Common myeloid progenitor, CD34-positive (primary cell): ENCODE data around the gene KLRC4.
"Not testable (repeated sequence)": the region's sequence is repeated elsewhere in the genome, so short reads cannot be mapped to it uniquely, and the experiment has no call there.

Experiments
- CTCF ChIA-PET: fragments of 350-600 bp; sonication (Branson Sonifier 250); formaldehyde crosslinking; loops from one replicate; lab custom pipeline; 2021; ENCODE audit warnings: antibody characterized with exemption; lab: Charles Lee
- POLR2A ChIA-PET: fragments of 350-600 bp; sonication (Branson Sonifier 250); formaldehyde crosslinking; loops from one replicate; lab custom pipeline; 2021; ENCODE audit warnings: antibody characterized with exemption; lab: Charles Lee
- DNase-seq, 3 donors: peaks; one replicate each; pipeline versions ENCODE4 v3.0.0 to v3.0.0-alpha.2; 2013
- H3K27ac ChIP-seq, 2 experiments: 1 replicate in 1 of 2; 2 replicates in 1 of 2; pipeline ENCODE4 v1.7.0; 2013; ENCODE audit warnings: inconsistent platforms in 2 of 2, low read length in 2 of 2, mild to moderate bottlenecking in 2 of 2, low read depth in 1 of 2, moderate library complexity in 1 of 2; ENCODE audit not compliant: severe bottlenecking in 2 of 2, insufficient read depth in 1 of 2, poor library complexity in 1 of 2
- H3K27me3 ChIP-seq, 5 experiments: replicated peaks in 2 of 5; 1 replicate in 3 of 5; 2 replicates in 2 of 5; pipeline versions ENCODE4 v1.6.1 to v1.7.0; 2013; ENCODE audit warnings: low read length in 4 of 5, mild to moderate bottlenecking in 2 of 5, moderate library complexity in 2 of 5, inconsistent platforms in 1 of 5; ENCODE audit not compliant: insufficient read depth in 5 of 5, control insufficient read depth in 4 of 5
- H3K36me3 ChIP-seq, 4 experiments: 1 replicate in 2 of 4; 2 replicates in 2 of 4; pipeline versions ENCODE4 v1.6.1 to v1.7.0; 2013; ENCODE audit warnings: low read length in 3 of 4, control low read depth in 1 of 4, mild to moderate bottlenecking in 1 of 4; ENCODE audit not compliant: control insufficient read depth in 4 of 4, insufficient read depth in 4 of 4
- H3K4me1 ChIP-seq, 4 experiments: 1 replicate in 3 of 4; 2 replicates in 1 of 4; pipeline versions ENCODE4 v1.6.1 to v1.7.1; 2013; ENCODE audit warnings: low read length in 3 of 4, mild to moderate bottlenecking in 3 of 4, control low read depth in 1 of 4, inconsistent platforms in 1 of 4, moderate library complexity in 1 of 4; ENCODE audit not compliant: control insufficient read depth in 4 of 4, insufficient read depth in 4 of 4; ENCODE audit errors: control extremely low read depth in 1 of 4
- H3K4me3 ChIP-seq, 7 experiments: 1 replicate in 4 of 7; 2 replicates in 3 of 7; pipeline versions ENCODE4 v1.5.1 to v1.7.0; 2013; ENCODE audit warnings: mild to moderate bottlenecking in 7 of 7, low read length in 6 of 7, moderate library complexity in 6 of 7, inconsistent platforms in 2 of 7, low read depth in 2 of 7, control low read depth in 1 of 7; ENCODE audit not compliant: insufficient read depth in 4 of 7, control insufficient read depth in 1 of 7; ENCODE audit errors: extremely low read depth in 1 of 7
- H3K9me3 ChIP-seq, 5 experiments: 1 replicate in 4 of 5; 2 replicates in 1 of 5; pipeline versions ENCODE4 v1.6.1 to v1.7.1; 2013; ENCODE audit warnings: low read length in 4 of 5, mild to moderate bottlenecking in 2 of 5, inconsistent platforms in 1 of 5, low read depth in 1 of 5, moderate library complexity in 1 of 5; ENCODE audit not compliant: control insufficient read depth in 4 of 5, insufficient read depth in 2 of 5; ENCODE audit errors: control extremely low read depth in 1 of 5
- WGBS: methylation state at CpG from one replicate; pipeline ENCODE4 v1.1.5; 2013; ENCODE audit not compliant: insufficient coverage; 5-methylcytosine and 5-hydroxymethylcytosine counted together

Gene KLRC4

DNA sequence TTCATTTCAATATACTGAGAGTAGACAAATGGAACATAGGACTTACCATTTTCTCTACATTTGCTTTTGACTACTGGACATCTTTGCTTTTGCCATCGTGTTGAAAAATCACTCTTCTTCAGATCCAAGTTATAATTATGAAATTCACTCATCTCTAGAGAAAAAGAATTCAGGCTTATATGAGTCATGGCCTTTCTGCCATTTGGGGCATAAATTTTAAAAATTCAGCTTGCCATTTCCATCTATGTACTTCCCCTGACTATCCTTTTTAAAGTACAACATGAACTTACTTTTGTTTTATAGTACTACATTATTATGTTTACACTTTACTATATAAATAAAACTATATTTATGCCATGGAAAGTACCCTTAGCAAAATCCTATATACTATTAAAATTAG, 22.7 kb downstream of the KLRC4 start:
- Histone ChIP-seq H3K36me3 (no peaks in the 10 kb centered on the region), H3K27ac (no peak overlapping the region), H3K4me1 (peaks cover 2 to 16% (median 9%) of the 10 kb centered on the region in 4 experiments), H3K4me3 (no peak overlapping the region), H3K9me3 (peaks cover 0 to 7% (median 0%) of the 10 kb centered on the region in 5 experiments), H3K27me3 (peaks cover 0 to 75% (median 0%) of the 10 kb centered on the region in 5 experiments)
- DNase-seq, result no peak
- WGBS, result 88% methylated on average over 1 of the region's 1 CpG
- ChIA-PET CTCF (interaction anchor here (1.5 to 3.2 kb wide), 2 partner anchors 20 to 29 kb away, joined by 5 to 9 read pairs; no protein-coding TSS in a partner anchor), POLR2A (no interaction called here)

DNA sequence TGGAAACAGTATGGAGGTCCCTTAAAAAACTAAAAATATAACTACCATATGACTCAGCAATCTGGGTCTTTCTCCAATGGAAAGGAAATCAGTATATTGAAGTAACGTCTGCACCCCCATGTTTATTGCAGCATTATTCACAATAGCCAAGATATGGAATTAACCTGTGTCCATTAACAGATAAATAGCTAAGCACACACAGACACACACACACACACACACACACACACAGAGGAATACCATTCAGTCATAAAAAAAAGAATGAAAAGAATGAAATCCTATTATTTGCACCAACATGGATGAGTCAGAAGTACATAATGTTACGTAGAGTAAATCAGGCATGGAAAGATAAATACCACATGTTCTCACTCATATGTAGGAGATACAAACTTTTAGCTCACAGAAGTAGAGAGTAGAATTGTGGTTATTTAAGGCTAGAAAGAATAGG, 24.4 kb downstream of the KLRC4 start:
- Histone ChIP-seq H3K27me3 (peaks cover 0 to 62% (median 0%) of the 10 kb centered on the region in 5 experiments), H3K9me3 (peaks cover 0 to 7% (median 0%) of the 10 kb centered on the region in 5 experiments), H3K4me1 (peaks cover 0 to 9% (median 1%) of the 10 kb centered on the region in 4 experiments), H3K36me3 (no peaks in the 10 kb centered on the region), H3K4me3 (no peak overlapping the region), H3K27ac (no peak overlapping the region)
- ChIA-PET POLR2A (interaction anchor here (0.7 kb wide), 1 partner anchor 218 kb away, joined by 3 read pairs; no protein-coding TSS in a partner anchor), CTCF (interaction anchor here (3.2 kb wide), 1 partner anchor 19 kb away, joined by 9 read pairs; no protein-coding TSS in a partner anchor)
- WGBS, result no CpG with 5 or more reads among the region's 2 CpGs
- DNase-seq, result no peak

DNA sequence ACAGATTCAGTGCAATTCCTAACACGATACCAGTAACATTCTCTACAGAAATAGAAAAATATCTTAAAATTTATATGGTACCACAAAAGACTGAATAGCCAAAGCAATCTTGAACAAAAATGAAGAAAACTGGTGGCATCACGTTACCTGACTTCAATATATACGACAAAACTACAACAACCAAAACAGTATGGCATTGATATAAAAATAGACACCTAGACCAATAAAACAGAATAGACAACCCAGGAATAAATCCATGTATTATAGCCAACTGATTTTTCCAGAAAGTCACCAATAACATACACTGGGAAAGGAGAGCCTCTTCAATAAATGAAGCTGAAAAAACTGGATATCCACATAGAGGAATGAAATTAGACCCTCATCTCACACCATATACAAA, 25.4 kb downstream of the KLRC4 start:
- Histone ChIP-seq H3K36me3 (no peaks in the 10 kb centered on the region), H3K4me1 (no peaks in the 10 kb centered on the region), H3K9me3 (peaks cover 0 to 7% (median 0%) of the 10 kb centered on the region in 5 experiments), H3K27me3 (peaks cover 0 to 54% (median 0%) of the 10 kb centered on the region in 5 experiments), H3K27ac (no peak overlapping the region), H3K4me3 (no peak overlapping the region)
- WGBS, result 100% methylated on average over 2 of the region's 3 CpGs
- ChIA-PET POLR2A (no interaction called here), CTCF (no interaction called here)
- no peak for DNase-seq

DNA sequence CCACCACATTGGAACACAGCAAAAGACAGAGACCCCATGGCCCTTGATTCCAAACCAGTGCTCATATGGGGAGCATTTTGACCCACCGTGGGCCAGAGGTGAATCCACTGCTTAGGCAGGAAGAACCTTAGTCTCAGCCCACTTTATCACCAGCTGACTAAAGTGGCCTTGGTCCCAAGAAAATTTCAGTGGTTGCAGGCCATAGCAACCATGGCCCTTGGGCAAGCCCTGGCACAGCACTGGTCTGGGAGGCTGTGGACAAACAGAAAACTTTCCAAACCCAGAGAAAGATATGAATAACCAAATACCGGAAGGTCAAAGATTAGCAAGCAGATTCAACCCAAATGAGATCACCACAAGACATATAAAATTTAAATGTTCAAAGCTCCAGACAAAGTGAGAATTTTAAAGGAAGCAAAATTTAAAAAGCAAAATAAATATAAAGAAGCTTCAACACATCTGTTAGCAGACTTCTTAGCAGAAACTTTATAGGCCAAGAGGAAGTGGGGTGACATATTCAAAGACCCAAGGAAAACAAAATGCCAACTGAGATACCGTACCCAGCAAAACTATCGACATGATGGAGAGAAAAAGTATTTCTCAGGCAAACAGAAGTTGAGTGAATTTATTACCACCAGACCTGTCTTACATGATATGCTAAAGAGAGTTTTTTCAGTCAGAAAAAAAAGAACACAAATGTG, 27.5 kb downstream of the KLRC4 start:
- Histone ChIP-seq H3K4me1 (no peaks in the 10 kb centered on the region), H3K27me3 (peaks cover 0 to 36% (median 0%) of the 10 kb centered on the region in 5 experiments), H3K27ac (no peak overlapping the region), H3K4me3 (no peak overlapping the region), H3K9me3 (peaks cover 0 to 7% (median 0%) of the 10 kb centered on the region in 5 experiments), H3K36me3 (no peaks in the 10 kb centered on the region)
- POLR2A ChIA-PET, result interaction anchor here (0.7 kb wide), 1 partner anchor 17 kb away, joined by 3 read pairs; no protein-coding TSS in a partner anchor
- WGBS, result 100% methylated on average over 1 of the region's 4 CpGs
- CTCF ChIA-PET, result interaction anchor here (1.8 kb wide), 1 partner anchor 16 kb away, joined by 6 read pairs; no protein-coding TSS in a partner anchor
- DNase-seq, result no peak

DNA sequence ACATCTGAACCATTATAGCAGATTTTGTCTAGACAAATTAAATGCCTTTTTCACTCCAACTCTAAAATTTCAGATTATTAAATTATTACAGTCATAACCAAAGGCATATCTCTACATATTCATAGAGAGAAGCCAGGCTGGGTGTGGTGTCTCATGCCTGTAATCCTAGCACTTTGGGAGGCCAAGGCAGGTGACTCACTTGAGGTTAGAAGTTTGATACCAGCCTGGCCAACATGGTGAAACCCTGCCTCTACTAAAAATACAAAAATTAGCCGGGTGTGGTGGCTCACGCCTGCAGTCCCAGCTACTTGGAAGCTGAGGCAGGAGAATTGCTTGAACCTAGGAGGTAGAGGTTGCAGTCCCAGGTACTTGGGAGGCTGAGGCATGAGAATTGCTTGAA, 30.8 kb downstream of the KLRC4 start:
- 92% methylated on average over 2 of the region's 2 CpGs for WGBS
- H3K4me1 ChIP-seq, H3K9me3 ChIP-seq, H3K36me3 ChIP-seq, CTCF ChIA-PET, H3K4me3 ChIP-seq, POLR2A ChIA-PET, DNase-seq, H3K27ac ChIP-seq, H3K27me3 ChIP-seq: not testable (repeated sequence)

DNA sequence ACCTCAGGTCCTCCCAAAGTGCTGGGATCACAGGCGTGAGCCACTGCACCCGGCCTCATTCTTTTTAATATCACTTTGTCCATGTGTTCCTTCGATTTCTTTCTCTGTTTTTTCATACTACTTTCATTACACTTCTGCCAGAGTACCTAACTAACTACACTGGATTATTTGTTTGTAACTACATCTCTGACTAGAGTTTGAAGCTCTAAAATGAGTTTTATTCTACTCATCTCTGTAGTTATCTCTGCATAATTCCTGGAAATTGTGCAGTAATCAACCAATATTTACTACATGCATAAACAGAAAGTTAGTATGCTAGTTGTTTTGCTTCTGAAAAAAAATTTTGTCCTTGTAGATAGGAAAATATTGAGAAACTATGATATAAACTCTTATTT, 34.9 kb downstream of the KLRC4 start:
- Histone ChIP-seq H3K4me1 (peaks cover 5 to 7% (median 5%) of the 10 kb centered on the region in 4 experiments), H3K27me3 (peaks cover 0 to 4% (median 0%) of the 10 kb centered on the region in 5 experiments), H3K27ac (no peak overlapping the region), H3K36me3 (no peaks in the 10 kb centered on the region), H3K4me3 (no peak overlapping the region), H3K9me3 (peaks cover 0 to 3% (median 0%) of the 10 kb centered on the region in 5 experiments)
- 90% methylated on average over 2 of the region's 3 CpGs for WGBS
- CTCF ChIA-PET, result no interaction called here
- DNase-seq, result no peak
- POLR2A ChIA-PET, result interaction anchor here (0.9 kb wide), 1 partner anchor 309 kb away, joined by 3 read pairs; no protein-coding TSS in a partner anchor

DNA sequence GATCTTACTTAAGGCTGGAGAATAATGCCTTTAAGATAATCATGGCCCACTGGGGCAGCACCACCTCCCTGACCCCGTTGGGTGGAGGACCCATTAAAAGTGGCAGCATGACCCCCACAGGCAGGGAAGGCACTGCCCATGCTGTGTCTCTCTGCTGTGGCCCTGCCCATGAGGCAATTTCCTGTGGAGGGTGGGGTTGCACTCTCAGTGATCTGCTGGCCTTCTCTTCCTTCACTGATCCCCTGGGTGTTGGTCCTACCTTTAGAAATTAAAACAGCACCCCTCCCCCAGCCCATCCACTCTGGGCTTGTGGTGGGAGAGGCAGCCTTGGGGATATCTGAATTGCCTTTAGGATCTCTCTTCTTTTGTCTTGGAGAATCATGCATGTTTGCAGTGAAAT, 37.0 kb downstream of the KLRC4 start:
- Histone ChIP-seq H3K4me1 (peaks cover 5 to 7% (median 5%) of the 10 kb centered on the region in 4 experiments), H3K27ac (no peak overlapping the region), H3K9me3 (peaks cover 0 to 14% (median 0%) of the 10 kb centered on the region in 5 experiments), H3K27me3 (peaks cover 0 to 2% (median 0%) of the 10 kb centered on the region in 5 experiments), H3K36me3 (no peaks in the 10 kb centered on the region), H3K4me3 (no peak overlapping the region)
- no peak for DNase-seq
- CTCF ChIA-PET, result no interaction called here
- POLR2A ChIA-PET, result no interaction called here
- 100% methylated on average over 1 of the region's 1 CpG for WGBS
